Keratinocyte (primary cell): ENCODE measurements around the gene HECTD2.

Experiments used
- CTCF ChIP-seq, 3 experiments: IDR thresholded peaks in 1 of 3; conservative IDR thresholded peaks in 1 of 3; optimal IDR thresholded peaks in 1 of 3; 2 replicates in 2 of 3; 3 replicates in 1 of 3; pipeline versions ENCODE3 to v1.5.1; 2011; ENCODE audit warnings: low read length in 3 of 3, mild to moderate bottlenecking in 3 of 3, moderate library complexity in 2 of 3, control low read depth in 1 of 3, inconsistent platforms in 1 of 3; ENCODE audit not compliant: insufficient read depth in 2 of 3; ENCODE audit errors: extremely low read depth in 1 of 3
- EZH2 ChIP-seq: IDR thresholded peaks from one replicate; pipeline ENCODE4 v1.6.1; 2012; ENCODE audit warnings: inconsistent platforms, mild to moderate bottlenecking, low read length, moderate library complexity

GRCh38 chr10:91496016-91496415 lies 85.9 kb downstream of the HECTD2 start:
- TF ChIP-seq CTCF (optimal IDR thresholded peaks at IDR 0.05 in 1 of 3, IDR thresholded peaks at IDR 0.05 in 1 of 3, conservative IDR thresholded peaks at IDR 0.05 in 1 of 3; ENCODE audit: extremely low read depth in 1 of 3, insufficient read depth in 2 of 3, low read length in 3 of 3) (no peak), EZH2 (no peak)
